Measurements from ENCODE around the gene VTN.

- TF ChIP-seq CTCF (conservative IDR thresholded peaks at IDR 0.05; ENCODE audit: low read length) (no peak), EZH2phosphoT487 (IDR thresholded peaks at IDR 0.05; ENCODE audit: borderline replicate concordance, low read depth, low read length) (no peak)
Observed at GRCh38 chr17:28379814-28380801, 10.0 kb upstream of the VTN start.
